NCI-H2107 treated with DMSO at 0.1 percent for 48 hours (cell line): ENCODE results near the gene C10orf143.
"Not testable (repeated sequence)": the region's sequence is repeated elsewhere in the genome, so short reads cannot be mapped to it uniquely, and the experiment has no call there.

Source experiments
- DNase-seq: peaks from one replicate; lab custom pipeline; 2025; ENCODE audit not compliant: unreplicated experiment; lab: John Stamatoyannopoulos, UW

The C10orf143 gene

GRCh38 chr10:130110246-130111112 lies at the start of gene C10orf143:
C10orf143 (minus strand) TSS chr10:130110830; CDS start chr10:130110772, 58 bp downstream.
- DNase-seq: peak; percentile 58

- no peak for DNase-seq
These were observed 48.7 kb upstream of the C10orf143 start for GRCh38 chr10:130159192-130159794.

- DNase-seq: no peak
These were observed 35.4 kb upstream of the C10orf143 start for GRCh38 chr10:130146042-130146441.

- no peak for DNase-seq
These were observed 31.2 kb upstream of the C10orf143 start for GRCh38 chr10:130141878-130142277.

- DNase-seq: no peak
These were observed 30.8 kb upstream of the C10orf143 start for GRCh38 chr10:130141460-130141859.

GRCh38 chr10:130141038-130141437 lies 30.4 kb upstream of the C10orf143 start:
- no peak for DNase-seq

- DNase-seq: no peak
These were observed 29.8 kb upstream of the C10orf143 start for GRCh38 chr10:130140425-130140824.

- DNase-seq: peak; percentile 5
These were observed 27.8 kb upstream of the C10orf143 start for GRCh38 chr10:130138479-130138866.

GRCh38 chr10:130137659-130138478 lies 27.2 kb upstream of the C10orf143 start:
- no peak for DNase-seq

GRCh38 chr10:130137090-130137448 lies 26.4 kb upstream of the C10orf143 start:
- no peak for DNase-seq

GRCh38 chr10:130136226-130137089 lies 25.8 kb upstream of the C10orf143 start, which contains the start of gene GLRX3:
GLRX3 (plus strand) TSS chr10:130136391; CDS start chr10:130136421, 30 bp downstream.
- peak; percentile 35 for DNase-seq

- no peak for DNase-seq
These were observed 25.1 kb upstream of the C10orf143 start for GRCh38 chr10:130135676-130136225.

- no peak for DNase-seq
These were observed 18.3 kb upstream of the C10orf143 start for GRCh38 chr10:130128922-130129321.

GRCh38 chr10:130128062-130128781 lies 17.6 kb upstream of the C10orf143 start:
- no peak for DNase-seq

GRCh38 chr10:130127364-130128061 lies 16.9 kb upstream of the C10orf143 start:
- peak; percentile 14 for DNase-seq

- no peak for DNase-seq
These were observed 11.0 kb upstream of the C10orf143 start for GRCh38 chr10:130121486-130122079.

GRCh38 chr10:130117535-130117934 lies 6.9 kb upstream of the C10orf143 start:
- DNase-seq: not testable (repeated sequence)

GRCh38 chr10:130116942-130117341 lies 6.3 kb upstream of the C10orf143 start:
- DNase-seq: not testable (repeated sequence)
